ENCODE data around the gene COL4A2.

GRCh38 chr13:110475117-110475516 is 168.0 kb downstream of the COL4A2 start:
- TF ChIP-seq, protein P1, sequence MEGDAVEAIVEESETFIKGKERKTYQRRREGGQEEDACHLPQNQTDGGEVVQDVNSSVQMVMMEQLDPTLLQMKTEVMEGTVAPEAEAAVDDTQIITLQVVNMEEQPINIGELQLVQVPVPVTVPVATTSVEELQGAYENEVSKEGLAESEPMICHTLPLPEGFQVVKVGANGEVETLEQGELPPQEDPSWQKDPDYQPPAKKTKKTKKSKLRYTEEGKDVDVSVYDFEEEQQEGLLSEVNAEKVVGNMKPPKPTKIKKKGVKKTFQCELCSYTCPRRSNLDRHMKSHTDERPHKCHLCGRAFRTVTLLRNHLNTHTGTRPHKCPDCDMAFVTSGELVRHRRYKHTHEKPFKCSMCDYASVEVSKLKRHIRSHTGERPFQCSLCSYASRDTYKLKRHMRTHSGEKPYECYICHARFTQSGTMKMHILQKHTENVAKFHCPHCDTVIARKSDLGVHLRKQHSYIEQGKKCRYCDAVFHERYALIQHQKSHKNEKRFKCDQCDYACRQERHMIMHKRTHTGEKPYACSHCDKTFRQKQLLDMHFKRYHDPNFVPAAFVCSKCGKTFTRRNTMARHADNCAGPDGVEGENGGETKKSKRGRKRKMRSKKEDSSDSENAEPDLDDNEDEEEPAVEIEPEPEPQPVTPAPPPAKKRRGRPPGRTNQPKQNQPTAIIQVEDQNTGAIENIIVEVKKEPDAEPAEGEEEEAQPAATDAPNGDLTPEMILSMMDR (IDR thresholded peaks at IDR 0.05; ENCODE audit: insufficient read depth, low read depth, low read length), result no peak
- no peak for TF ChIP-seq EZH2 (IDR thresholded peaks at IDR 0.05; ENCODE audit: insufficient read depth, low read length)

Measured in astrocyte (in vitro differentiated cells and primary cell).